Thoracic aorta (tissue), 2 donors: Measurements from ENCODE around the gene MGAT5. TPM values are rescaled to one million over a fixed set of nuclear protein-coding genes. Genes with fewer than 3 reads are reported as not detected.
A peak's percentile ranks its signal among the peaks of the same experiment; 100 is the strongest.

ENCODE experiments used
- ATAC-seq: fragments of 150-250 bp; one replicate; pipeline ENCODE4 v1.8.0; 2017; ENCODE audit warnings: low read depth; ENCODE audit not compliant: insufficient number of reproducible peaks, low FRiP score
- DNase-seq: peaks from one replicate; pipeline ENCODE4 v3.0.0-alpha.2; 2020; ENCODE audit warnings: low spot score
- H3K27ac ChIP-seq, 2 donors: fragments of 200-600 bp; sonication (generic); 1 replicate in 1 of 2; 2 replicates in 1 of 2; pipeline ENCODE4 v1.5.1; 2016; ENCODE audit warnings: mild to moderate bottlenecking in 2 of 2, moderate library complexity in 2 of 2
- H3K27me3 ChIP-seq: fragments of 200-600 bp; sonication (generic); replicated peaks from 2 replicates; pipeline ENCODE4 v1.6.0; 2016; ENCODE audit warnings: mild to moderate bottlenecking; ENCODE audit not compliant: insufficient read depth
- H3K36me3 ChIP-seq: fragments of 200-600 bp; sonication (generic); one replicate; pipeline ENCODE4 v1.5.1; 2016
- H3K4me1 ChIP-seq, 2 donors: fragments of 200-600 bp; sonication (generic); 1 replicate in 1 of 2; 2 replicates in 1 of 2; pipeline versions ENCODE4 v1.5.1 to v1.6.0; 2016; ENCODE audit warnings: low read depth in 2 of 2, mild to moderate bottlenecking in 1 of 2; ENCODE audit not compliant: control insufficient read depth in 1 of 2
- H3K4me3 ChIP-seq: fragments of 200-600 bp; sonication (generic); 2 replicates; pipeline ENCODE4 v1.5.1; 2016; ENCODE audit warnings: mild to moderate bottlenecking
- H3K9me3 ChIP-seq: fragments of 200-600 bp; sonication (generic); 2 replicates; pipeline ENCODE4 v1.5.1; 2016
- CTCF ChIP-seq: fragments of 200-600 bp; sonication (generic); IDR thresholded peaks from one replicate; pipeline ENCODE4 v1.5.1; 2019; ENCODE audit warnings: antibody characterized with exemption
- total RNA-seq, 2 donors: library from RNA; depleted of rRNA; stranded (reverse); fragments of >200 nt; gene quantifications; one replicate each; pipeline versions ENCODE4 v1.1.0 to v1.2.3, GENCODE V29; 2016

MGAT5 gene
- total RNA-seq, 2 donors from 2014 or later = 43.9 to 95.3 TPM

GRCh38 chr2:134225841-134226240 is 28.0 kb upstream of the MGAT5 start:
- ATAC-seq (no peak), DNase-seq (no peak)
- no peak for TF ChIP-seq CTCF
- no peak overlapping the region for H3K4me3 ChIP-seq
- no peaks in the 10 kb centered on the region for H3K4me1 ChIP-seq
- no peak overlapping the region for H3K27ac ChIP-seq
- no peaks in the 10 kb centered on the region for H3K9me3 ChIP-seq
- H3K36me3 ChIP-seq = no peaks in the 10 kb centered on the region
- H3K27me3 ChIP-seq = no peaks in the 10 kb centered on the region

GRCh38 chr2:134226601-134227000 is 27.3 kb upstream of the MGAT5 start:
- TF ChIP-seq CTCF = no peak
- no peak overlapping the region for H3K27ac ChIP-seq
- H3K36me3 ChIP-seq = no peaks in the 10 kb centered on the region
- DNase-seq (no peak), ATAC-seq (no peak)
- H3K27me3 ChIP-seq = no peaks in the 10 kb centered on the region
- H3K4me1 ChIP-seq = no peaks in the 10 kb centered on the region
- no peak overlapping the region for H3K4me3 ChIP-seq
- no peaks in the 10 kb centered on the region for H3K9me3 ChIP-seq

DNA sequence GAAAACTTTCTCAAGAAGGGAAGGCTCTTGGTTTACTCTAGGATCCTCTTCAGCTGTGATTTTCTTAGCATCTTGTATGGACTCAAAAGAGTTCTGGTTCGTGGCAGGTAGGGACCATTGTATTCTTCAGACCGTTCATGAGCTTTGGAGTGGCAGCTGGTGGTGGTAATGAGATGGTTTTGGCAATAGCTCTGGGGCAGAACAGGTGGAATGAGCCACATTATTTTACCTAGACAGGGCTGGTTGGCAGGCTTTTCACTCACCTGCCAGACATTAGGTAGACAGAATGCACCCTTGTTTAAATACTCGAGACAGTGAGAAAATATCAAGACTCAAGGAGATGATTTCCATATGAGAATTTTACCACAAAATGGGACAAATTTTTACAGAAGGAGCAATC is 26.2 kb upstream of the MGAT5 start:
- H3K27me3 ChIP-seq = no peaks in the 10 kb centered on the region

GRCh38 chr2:134228493-134228903 is 25.4 kb upstream of the MGAT5 start:
- Histone ChIP-seq H3K4me3 (no peak overlapping the region), H3K9me3 (no peaks in the 10 kb centered on the region), H3K4me1 (peaks cover 4% of the 10 kb centered on the region in 2 donors), H3K36me3 (no peaks in the 10 kb centered on the region), H3K27me3 (no peaks in the 10 kb centered on the region), H3K27ac (no peak overlapping the region)
- ATAC-seq (no peak), DNase-seq (no peak)
- peak; percentile 11 for TF ChIP-seq CTCF

More for the DNA sequence above, 26.2 kb upstream of the MGAT5 start:
- Histone ChIP-seq H3K36me3 (no peaks in the 10 kb centered on the region), H3K4me3 (no peak overlapping the region), H3K9me3 (no peaks in the 10 kb centered on the region), H3K27ac (no peak overlapping the region), H3K4me1 (peaks cover 4% of the 10 kb centered on the region in 2 donors)
- ATAC-seq (no peak), DNase-seq (no peak)
- TF ChIP-seq CTCF = no peak

- no peak for DNase-seq
- H3K27me3 ChIP-seq = no peaks in the 10 kb centered on the region
- no peak overlapping the region for H3K4me3 ChIP-seq
- ATAC-seq = no peak
- H3K27ac ChIP-seq = no peak overlapping the region
- no peak for TF ChIP-seq CTCF
- H3K9me3 ChIP-seq = no peaks in the 10 kb centered on the region
- H3K36me3 ChIP-seq = no peaks in the 10 kb centered on the region
- peaks cover 4% of the 10 kb centered on the region in 2 donors for H3K4me1 ChIP-seq
These were observed 24.3 kb upstream of the MGAT5 start for GRCh38 chr2:134229540-134229939.
